GM21619 (cell line): ENCODE results near the gene CHIC2.

Source experiments
- ATAC-seq: cut with Tn5 transposase; IDR thresholded peaks from one replicate; pipeline ENCODE4 v1.9.1; 2021; ENCODE audit not compliant: unreplicated experiment

The CHIC2 gene

DNA sequence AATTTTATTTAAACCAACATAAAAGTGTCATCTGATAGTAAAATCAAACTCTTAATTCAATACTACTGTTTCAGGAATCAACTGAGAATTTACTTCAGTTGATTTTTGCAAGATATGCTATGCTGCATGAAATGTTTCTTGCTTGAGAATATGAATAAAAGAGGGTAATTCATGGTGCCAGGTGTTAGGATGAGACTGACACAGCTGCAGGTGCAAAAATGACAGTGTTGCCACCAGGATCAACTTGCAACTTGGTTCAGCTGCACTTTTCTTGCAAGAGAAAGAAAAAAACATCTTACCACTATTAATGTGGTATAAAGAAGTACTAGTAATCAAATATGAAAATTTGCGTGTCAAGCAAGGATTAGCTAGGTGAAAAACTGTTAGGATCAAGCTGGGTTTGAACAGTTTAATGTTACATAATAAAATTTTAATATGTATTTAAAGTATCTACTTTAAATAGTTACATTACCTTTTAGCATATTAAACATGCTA lies 49.7 kb downstream of the CHIC2 start:
- ATAC-seq = no peak

GRCh38 chr4:54011201-54011600 lies 53.2 kb downstream of the CHIC2 start:
- ATAC-seq = no peak

DNA sequence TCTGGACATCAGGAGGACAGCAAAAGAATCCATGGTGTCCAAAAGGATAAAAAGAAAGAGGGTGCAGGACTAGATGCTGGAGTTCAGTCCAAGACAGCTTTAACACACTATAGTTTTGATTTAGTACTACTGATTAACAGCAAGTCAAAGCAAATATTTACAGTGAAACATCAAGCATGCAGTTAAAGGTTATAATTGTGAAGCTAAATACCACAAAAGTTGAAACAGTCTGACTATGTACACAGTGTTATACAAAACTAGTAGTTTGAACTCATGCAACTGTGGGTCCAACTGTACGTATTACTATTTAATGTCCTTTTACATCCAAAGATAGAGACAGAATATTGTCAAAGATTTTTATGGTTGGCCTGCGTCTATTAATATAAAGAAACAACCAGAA lies 57.6 kb downstream of the CHIC2 start:
- no peak for ATAC-seq

DNA sequence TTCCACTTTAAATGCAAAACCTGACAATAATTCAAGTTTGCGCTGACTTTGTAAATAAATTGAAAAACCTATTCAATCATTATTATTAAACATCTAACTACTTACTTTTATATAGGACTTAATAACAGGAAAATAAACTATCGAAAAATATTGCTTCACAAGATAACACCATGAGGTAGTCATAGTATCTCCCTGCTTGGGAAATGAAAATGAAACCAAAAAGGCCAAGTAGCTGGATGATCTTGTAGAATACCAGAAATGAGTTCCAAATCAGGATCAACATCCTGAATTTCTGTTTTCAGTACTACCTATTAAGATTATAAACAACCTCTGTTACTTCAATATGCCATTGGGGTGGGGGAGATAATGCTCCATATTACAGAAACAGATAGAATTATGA lies 58.9 kb downstream of the CHIC2 start:
- no peak for ATAC-seq

DNA sequence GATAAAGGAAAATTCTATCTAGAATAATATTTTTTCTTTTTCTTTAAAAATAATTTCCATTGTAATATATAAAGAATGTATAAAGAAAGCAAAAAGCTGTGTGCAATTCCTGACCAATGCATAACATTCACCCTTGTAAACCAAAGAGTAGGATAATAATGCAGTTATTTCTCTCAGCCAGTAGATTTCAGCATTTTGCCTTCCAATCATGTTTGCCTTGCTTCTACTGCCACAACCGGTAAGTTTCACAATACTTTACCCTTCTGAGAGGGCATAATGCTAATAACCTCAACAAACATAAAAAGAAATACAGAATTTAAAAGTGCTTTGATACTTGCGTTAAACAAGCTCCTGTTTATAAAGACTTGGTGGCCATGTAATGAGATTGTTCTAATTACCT lies 59.9 kb downstream of the CHIC2 start:
- no peak for ATAC-seq

DNA sequence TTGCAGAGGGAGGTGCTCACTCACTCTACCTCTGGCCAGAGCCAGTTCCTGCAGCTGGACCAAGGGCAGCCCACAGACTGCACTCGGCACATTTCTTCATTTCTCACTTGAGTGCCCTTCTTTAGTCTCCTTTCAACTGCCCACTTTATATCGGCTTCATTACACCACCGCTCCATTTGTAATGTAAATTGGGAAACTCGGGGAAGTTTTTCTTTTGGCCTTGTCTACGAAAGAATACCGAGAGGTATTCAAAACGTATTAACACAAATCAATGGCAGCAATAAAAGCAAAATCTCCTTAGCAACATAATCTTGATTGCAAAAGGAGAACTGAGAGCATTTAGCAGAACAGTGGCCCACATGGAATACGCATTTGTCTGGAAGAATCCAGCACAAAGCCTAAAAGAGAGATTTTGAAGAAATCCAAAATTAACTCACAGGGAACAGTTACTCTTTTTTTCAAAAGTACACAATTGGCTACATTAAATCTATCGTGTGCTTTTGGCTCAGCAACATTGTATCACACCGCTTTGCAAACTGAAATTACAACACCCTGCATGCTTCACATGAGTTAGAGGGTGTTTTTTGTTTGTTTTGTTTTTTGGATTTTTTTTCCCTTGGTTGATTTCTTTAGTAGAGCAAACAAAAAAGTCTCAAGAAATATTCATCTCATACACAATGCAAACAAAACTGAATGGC lies 62.6 kb downstream of the CHIC2 start:
- no peak for ATAC-seq

DNA sequence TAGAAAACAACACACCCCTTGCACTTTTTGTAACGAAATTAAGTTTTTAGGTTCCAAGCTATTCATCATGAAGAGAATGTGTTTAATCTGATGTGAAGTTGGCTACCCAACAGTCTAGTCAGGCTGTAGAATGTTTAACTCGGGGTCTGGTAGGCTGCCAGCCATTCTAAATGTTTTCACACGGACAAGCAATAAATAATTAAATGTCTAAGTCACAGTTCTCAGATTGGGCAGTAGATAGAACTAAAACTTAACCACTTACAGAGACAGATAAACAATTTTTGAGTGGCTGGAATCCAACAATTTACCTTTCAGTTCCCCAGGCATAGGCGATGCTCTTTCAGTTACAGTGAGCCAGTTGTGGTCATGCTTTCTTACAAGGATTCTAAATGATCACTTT lies 66.5 kb downstream of the CHIC2 start:
- no peak for ATAC-seq

GRCh38 chr4:53994382-53995102 lies 69.9 kb downstream of the CHIC2 start:
- no peak for ATAC-seq

DNA sequence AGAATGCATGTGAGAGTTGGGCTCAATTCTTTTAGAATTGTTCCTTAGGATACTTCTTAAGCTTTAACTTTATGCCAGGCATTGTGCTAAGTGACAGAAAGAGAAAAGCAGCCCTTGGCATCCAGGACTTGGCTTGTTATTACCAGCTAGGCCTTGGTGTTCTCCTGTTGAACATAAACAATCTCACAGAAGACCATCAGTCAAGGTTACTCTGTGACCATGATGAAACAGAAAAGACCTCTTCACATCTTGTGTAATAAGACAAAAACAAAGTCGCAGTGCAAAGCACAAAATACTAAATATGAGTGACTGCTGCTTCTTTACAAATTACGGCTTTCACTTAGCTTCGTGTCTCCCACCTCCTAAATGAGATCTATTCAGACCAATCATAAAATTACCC lies 71.6 kb downstream of the CHIC2 start:
- no peak for ATAC-seq

DNA sequence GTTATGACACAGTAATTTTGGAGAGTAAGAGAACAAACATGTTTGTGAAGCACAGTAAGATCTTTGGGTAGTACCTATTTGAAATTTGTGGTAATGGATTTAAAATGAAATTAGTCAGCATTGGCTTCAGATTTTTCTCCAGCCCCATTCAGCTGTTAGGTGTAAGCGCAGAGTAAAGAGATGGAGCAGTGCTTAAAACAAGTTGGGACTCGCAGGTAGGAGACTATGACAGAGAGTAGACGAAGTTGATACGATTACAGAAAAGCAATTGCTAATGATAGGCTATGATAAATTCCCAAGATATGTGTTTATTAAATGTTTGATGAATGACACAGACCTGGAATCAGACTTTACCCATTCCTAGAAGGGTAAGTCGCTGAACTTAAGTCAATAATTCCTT lies 72.6 kb downstream of the CHIC2 start:
- ATAC-seq = no peak

- no peak for ATAC-seq
These were observed 73.8 kb downstream of the CHIC2 start for GRCh38 chr4:53990641-53991040.

- ATAC-seq = no peak
These were observed 76.6 kb downstream of the CHIC2 start for GRCh38 chr4:53987761-53988171.

DNA sequence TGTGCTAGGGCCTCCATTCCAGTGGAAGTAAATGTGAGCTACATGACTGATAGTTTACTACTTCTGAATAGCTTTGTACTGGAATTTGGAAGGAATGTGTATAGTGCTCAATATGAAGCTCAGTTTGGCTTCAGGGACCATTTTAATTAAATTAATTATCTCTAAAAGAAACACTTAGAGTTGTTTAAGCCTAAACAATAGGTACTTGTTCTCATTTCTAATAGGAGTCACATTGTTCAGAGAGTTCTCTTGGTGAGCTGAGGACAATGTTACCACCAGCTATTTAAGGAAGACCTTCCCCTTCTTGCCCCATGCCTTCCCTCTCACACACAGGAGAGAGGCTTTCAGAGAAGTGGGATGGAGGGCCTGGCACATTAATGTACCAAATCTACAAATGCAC lies 78.3 kb downstream of the CHIC2 start:
- no peak for ATAC-seq

DNA sequence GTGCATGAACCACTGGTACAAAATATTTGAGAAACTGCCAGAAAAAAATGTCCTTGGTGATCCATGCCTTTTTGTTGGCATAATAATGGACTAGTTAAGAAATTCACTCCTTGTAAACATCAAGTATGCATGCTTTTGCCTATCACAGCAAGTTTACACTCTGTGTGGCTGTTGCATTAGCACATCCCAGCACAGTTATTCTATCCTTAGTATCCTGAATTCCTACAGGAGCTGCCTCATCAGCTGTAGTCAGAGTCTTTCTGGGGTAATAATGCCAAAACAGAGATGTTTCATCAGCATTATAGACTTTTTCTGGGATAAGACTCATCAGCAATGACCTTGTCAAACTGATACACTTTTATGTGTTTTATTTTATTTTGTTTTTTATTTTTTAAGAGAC lies 82.8 kb downstream of the CHIC2 start:
- ATAC-seq = no peak

DNA sequence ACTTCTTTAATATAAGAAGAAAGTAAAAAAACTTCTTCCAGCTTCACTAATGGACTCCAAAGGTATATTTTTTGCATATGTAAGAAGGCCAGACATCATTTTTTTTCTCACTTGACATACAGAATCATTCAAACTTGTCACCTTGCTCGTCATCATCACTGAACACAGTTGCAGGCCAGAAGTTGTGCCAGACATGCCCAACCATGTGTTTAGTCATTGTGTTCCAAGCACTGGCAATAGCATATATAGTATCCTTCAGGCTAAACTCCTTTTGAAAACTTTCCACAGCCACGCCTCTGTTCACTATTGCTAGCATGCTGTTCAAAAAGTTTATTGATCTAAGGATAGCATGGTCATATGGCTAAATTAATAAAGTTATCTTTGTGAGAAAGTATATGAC lies 83.3 kb downstream of the CHIC2 start:
- ATAC-seq = no peak

DNA sequence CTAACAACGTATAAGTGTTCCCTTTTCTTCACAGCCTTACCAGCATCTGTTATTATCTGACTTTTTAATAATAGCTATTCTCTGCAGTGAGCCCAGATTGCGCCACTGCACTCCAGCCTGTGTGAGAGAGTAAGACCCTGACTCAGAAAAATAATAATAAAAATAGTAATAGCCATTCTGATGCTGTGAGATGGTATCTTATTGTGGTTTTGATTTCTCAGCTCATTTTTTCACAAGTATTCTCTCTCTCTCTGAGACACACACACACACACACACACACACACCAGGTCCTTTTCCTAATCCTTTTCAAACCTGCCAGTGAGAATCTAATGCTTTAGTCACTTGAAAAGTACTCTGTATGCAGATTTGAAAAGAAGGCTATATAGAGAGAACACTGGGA lies 89.8 kb downstream of the CHIC2 start:
- no peak for ATAC-seq

GRCh38 chr4:53967986-53968385 lies 96.4 kb downstream of the CHIC2 start:
- ATAC-seq = no peak

DNA sequence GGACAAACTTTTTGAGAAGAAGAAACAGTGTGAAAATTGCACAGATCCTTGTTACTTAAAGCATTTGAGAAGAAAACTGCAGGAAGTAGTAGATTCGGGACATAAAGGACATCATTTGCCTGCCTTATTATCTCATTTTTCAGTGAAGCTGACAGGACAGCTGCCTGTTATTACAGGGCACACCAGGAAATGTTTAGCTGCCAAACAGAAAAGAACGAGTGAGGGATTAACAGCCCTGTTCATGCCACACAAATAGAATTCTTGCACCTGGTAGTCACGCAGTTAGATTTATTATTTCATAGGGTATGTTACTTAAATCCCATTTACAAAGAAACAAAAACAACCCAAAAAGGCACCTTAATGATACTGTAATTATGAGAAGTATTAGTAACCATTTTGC lies 100.6 kb downstream of the CHIC2 start:
- no peak for ATAC-seq

DNA sequence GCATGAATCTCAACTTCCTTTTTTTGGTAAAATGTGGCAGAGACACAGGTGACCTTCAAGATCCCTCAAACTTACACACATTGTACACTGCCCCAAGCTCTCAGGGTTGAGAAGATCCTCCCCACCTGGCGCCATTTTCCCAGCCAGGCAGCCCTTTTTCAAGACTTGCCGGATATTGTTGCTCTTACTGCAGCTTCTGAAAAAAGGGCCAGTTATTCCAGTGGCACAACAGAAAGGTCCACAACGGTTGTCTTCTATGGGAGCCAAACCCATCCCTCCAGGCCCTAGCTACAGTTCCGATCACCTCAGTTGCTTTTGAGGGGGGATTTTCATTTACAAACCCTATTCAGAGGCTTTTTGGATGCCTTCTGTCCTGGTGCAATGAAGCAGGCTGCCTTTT lies 101.1 kb downstream of the CHIC2 start:
- ATAC-seq = no peak

GRCh38 chr4:53962516-53963225 lies 101.7 kb downstream of the CHIC2 start:
- no peak for ATAC-seq

DNA sequence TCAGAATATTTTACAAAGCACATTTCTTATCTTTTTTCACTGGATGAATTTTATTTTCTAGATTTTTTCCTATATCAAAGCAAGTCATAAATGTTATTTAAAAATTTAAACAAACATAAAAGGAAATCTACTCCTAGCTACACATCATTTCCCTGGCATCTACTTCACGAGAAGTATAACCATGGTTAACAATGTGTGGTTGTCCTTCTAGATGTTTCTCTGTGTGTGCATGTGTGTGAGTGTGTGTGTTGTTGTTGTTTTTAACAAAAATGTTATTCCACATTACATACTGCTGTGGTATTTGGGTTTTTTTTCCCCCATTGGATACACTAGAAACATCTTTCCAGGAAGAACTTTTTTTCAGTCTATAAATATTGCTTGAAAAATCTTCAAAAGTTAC lies 103.1 kb downstream of the CHIC2 start:
- no peak for ATAC-seq

DNA sequence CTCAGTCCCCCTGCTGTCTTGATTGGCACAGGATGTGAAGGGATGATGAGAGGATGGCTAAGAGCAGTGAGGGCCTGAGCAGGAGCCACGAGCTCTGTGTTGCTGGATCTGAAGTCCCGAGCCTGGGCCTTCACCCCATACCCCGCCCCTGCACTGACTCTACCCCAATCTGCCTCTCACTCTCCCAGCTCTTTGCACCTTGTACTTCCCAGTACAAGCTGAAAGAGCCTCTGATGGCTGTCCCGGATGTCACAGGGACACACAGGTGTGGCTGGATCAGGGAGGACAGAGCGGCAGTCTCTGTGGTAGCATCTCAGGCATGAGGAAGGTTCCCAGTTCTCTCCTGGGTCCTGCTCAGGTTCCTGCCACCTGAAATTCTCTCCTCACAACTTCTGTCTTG lies 103.6 kb downstream of the CHIC2 start:
- no peak for ATAC-seq
